Vagina (tissue), 2 donors: ENCODE data around the gene HIF1A. TPM values are rescaled to one million over a fixed set of nuclear protein-coding genes. Genes with fewer than 3 reads are reported as not detected.
"Not testable (repeated sequence)": the region's sequence is repeated elsewhere in the genome, so short reads cannot be mapped to it uniquely, and the experiment has no call there.

Experiments
- DNase-seq, 2 donors: peaks; one replicate each; pipeline ENCODE4 v3.0.0-alpha.2; 2017; ENCODE audit errors: extremely low spot score in 2 of 2
- H3K27ac ChIP-seq: fragments of 200-600 bp; sonication (generic); one replicate; pipeline ENCODE4 v1.5.1; 2019
- H3K27me3 ChIP-seq: fragments of 200-600 bp; sonication (generic); one replicate; pipeline ENCODE4 v1.5.1; 2019
- H3K36me3 ChIP-seq, 2 donors: fragments of 200-600 bp; sonication (generic); one replicate each; pipeline ENCODE4 v1.5.1; 2017 to 2019
- H3K4me1 ChIP-seq: fragments of 200-600 bp; sonication (generic); one replicate; pipeline ENCODE4 v1.5.1; 2019
- H3K4me3 ChIP-seq, 2 donors: fragments of 200-600 bp; sonication (generic); 1 replicate in 1 of 2; 2 replicates in 1 of 2; pipeline ENCODE4 v1.5.1; 2016 to 2019
- H3K9me3 ChIP-seq: fragments of 200-600 bp; sonication (generic); one replicate; pipeline ENCODE4 v1.5.1; 2019
- POLR2A ChIP-seq, 2 donors: fragments of 450-650 bp; IDR thresholded peaks; one replicate each; pipeline ENCODE4 v1.6.1; 2017; ENCODE audit warnings: antibody characterized with exemption in 2 of 2, mild to moderate bottlenecking in 2 of 2, moderate library complexity in 2 of 2
- POLR2AphosphoS5 ChIP-seq, 2 donors: sonication (generic); formaldehyde crosslinking; IDR thresholded peaks; one replicate each; pipeline ENCODE4 v1.9.0; 2017; ENCODE audit warnings: antibody characterized with exemption in 2 of 2, mild to moderate bottlenecking in 2 of 2, low read depth in 1 of 2; ENCODE audit not compliant: insufficient read depth in 1 of 2
- intact Hi-C: fragments of 100-400 bp; cut with DNase I; formaldehyde crosslinking; loops from one replicate; pipeline ENCODE4 v1.15.1; 2023
- total RNA-seq: library from RNA; depleted of rRNA; stranded (reverse); fragments of >200 nt; gene quantifications from one replicate; pipeline ENCODE4 v1.2.3, GENCODE V29; 2016
- TF ChIP-seq, protein P1 (sequence below), 3 experiments: fragments of 450-650 bp in 2 of 3; fragments of 200-600 bp in 1 of 3; sonication (generic) in 1 of 3; IDR thresholded peaks; one replicate each; pipeline ENCODE4 v1.5.1; 2017 to 2019; ENCODE audit warnings: antibody characterized with exemption in 3 of 3, mild to moderate bottlenecking in 2 of 3, moderate library complexity in 2 of 3

HIF1A gene
- total RNA-seq, 1 donor from 2014 or later, result 140 TPM

GRCh38 chr14:61739133-61739532 is 43.8 kb downstream of the HIF1A start:
- Histone ChIP-seq H3K27me3 (no peaks in the 10 kb centered on the region), H3K27ac (no peak overlapping the region), H3K9me3 (no peaks in the 10 kb centered on the region), H3K36me3 (peaks cover 8 to 79% of the 10 kb centered on the region in 2 donors), H3K4me3 (no peak overlapping the region), H3K4me1 (no peaks in the 10 kb centered on the region)
- DNase-seq, result no peak
- intact Hi-C loops, result no loop called here
- TF ChIP-seq POLR2AphosphoS5 (IDR thresholded peaks at IDR 0.05; ENCODE audit: insufficient read depth in 1 of 2, low read depth in 1 of 2), result no peak
- no peak for TF ChIP-seq POLR2A (IDR thresholded peaks at IDR 0.05)
- TF ChIP-seq, protein P1, sequence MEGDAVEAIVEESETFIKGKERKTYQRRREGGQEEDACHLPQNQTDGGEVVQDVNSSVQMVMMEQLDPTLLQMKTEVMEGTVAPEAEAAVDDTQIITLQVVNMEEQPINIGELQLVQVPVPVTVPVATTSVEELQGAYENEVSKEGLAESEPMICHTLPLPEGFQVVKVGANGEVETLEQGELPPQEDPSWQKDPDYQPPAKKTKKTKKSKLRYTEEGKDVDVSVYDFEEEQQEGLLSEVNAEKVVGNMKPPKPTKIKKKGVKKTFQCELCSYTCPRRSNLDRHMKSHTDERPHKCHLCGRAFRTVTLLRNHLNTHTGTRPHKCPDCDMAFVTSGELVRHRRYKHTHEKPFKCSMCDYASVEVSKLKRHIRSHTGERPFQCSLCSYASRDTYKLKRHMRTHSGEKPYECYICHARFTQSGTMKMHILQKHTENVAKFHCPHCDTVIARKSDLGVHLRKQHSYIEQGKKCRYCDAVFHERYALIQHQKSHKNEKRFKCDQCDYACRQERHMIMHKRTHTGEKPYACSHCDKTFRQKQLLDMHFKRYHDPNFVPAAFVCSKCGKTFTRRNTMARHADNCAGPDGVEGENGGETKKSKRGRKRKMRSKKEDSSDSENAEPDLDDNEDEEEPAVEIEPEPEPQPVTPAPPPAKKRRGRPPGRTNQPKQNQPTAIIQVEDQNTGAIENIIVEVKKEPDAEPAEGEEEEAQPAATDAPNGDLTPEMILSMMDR (IDR thresholded peaks at IDR 0.05), result no peak

DNA sequence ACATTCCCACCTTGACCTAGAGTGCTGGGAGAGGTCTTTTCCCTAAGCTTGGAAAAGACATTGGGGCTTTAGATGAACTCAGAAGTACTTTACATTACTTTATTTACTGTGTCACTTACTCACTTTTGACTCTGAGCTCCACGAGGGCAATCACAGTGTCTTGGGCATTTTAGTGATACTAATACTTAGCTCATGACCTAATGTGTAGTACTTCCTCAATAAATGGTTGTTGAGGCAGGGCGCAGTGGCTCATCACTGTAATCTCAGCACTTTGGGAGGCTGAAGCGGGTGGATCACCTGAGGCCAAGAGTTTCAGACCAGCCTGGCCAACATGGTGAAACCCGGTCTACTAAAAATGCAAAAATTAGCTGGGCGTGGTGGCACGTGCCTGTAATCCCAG is 47.1 kb downstream of the HIF1A start:
- no peak for DNase-seq
- no peak for TF ChIP-seq POLR2AphosphoS5 (IDR thresholded peaks at IDR 0.05; ENCODE audit: insufficient read depth in 1 of 2, low read depth in 1 of 2)
- TF ChIP-seq POLR2A (IDR thresholded peaks at IDR 0.05), result no peak
- TF ChIP-seq, protein P1 (IDR thresholded peaks at IDR 0.05), result no peak
- Histone ChIP-seq H3K36me3 (peaks cover 8 to 66% of the 10 kb centered on the region in 2 donors), H3K27me3 (no peaks in the 10 kb centered on the region), H3K4me1 (no peaks in the 10 kb centered on the region), H3K4me3 (no peak overlapping the region), H3K9me3 (no peaks in the 10 kb centered on the region), H3K27ac (no peak overlapping the region)
- intact Hi-C loops, result loop anchor here (10.0 kb wide), 1 partner anchor 92 kb away; no protein-coding TSS in a partner anchor

GRCh38 chr14:61744238-61744637 is 48.9 kb downstream of the HIF1A start:
- Histone ChIP-seq H3K27ac (no peak overlapping the region), H3K27me3 (no peaks in the 10 kb centered on the region), H3K9me3 (no peaks in the 10 kb centered on the region), H3K36me3 (peaks cover 4 to 61% of the 10 kb centered on the region in 2 donors), H3K4me1 (no peaks in the 10 kb centered on the region), H3K4me3 (no peak overlapping the region)
- TF ChIP-seq POLR2AphosphoS5 (IDR thresholded peaks at IDR 0.05; ENCODE audit: insufficient read depth in 1 of 2, low read depth in 1 of 2), result no peak
- TF ChIP-seq, protein P1 (IDR thresholded peaks at IDR 0.05), result no peak
- TF ChIP-seq POLR2A (IDR thresholded peaks at IDR 0.05), result no peak
- intact Hi-C loops, result loop anchor here (10.0 kb wide), 1 partner anchor 91 kb away; no protein-coding TSS in a partner anchor
- DNase-seq, result no peak

GRCh38 chr14:61746346-61746745 is 51.0 kb downstream of the HIF1A start:
- not testable (repeated sequence) for DNase-seq, H3K27ac ChIP-seq, H3K4me1 ChIP-seq, H3K27me3 ChIP-seq, H3K9me3 ChIP-seq, H3K4me3 ChIP-seq
- peaks cover 0 to 45% of the 10 kb centered on the region in 2 donors for H3K36me3 ChIP-seq
- intact Hi-C loops, result loop anchor here (10.0 kb wide), 1 partner anchor 88 kb away; no protein-coding TSS in a partner anchor

- DNase-seq, result no peak
- Histone ChIP-seq H3K27ac (no peak overlapping the region), H3K27me3 (no peaks in the 10 kb centered on the region), H3K4me3 (no peak overlapping the region), H3K4me1 (peaks cover 11% of the 10 kb centered on the region), H3K9me3 (no peaks in the 10 kb centered on the region), H3K36me3 (peaks cover 0 to 40% of the 10 kb centered on the region in 2 donors)
- TF ChIP-seq, protein P1 (IDR thresholded peaks at IDR 0.05), result no peak
- TF ChIP-seq POLR2A (IDR thresholded peaks at IDR 0.05), result no peak
- no peak for TF ChIP-seq POLR2AphosphoS5 (IDR thresholded peaks at IDR 0.05; ENCODE audit: insufficient read depth in 1 of 2, low read depth in 1 of 2)
- intact Hi-C loops, result loop anchor here (10.0 kb wide), 1 partner anchor 88 kb away; no protein-coding TSS in a partner anchor
These were observed 51.6 kb downstream of the HIF1A start for GRCh38 chr14:61746881-61747280.
